ENCODE results near the gene PLXNA4. TPM values are rescaled to one million over a fixed set of nuclear protein-coding genes. Genes with fewer than 3 reads are reported as not detected.
A peak's percentile ranks its signal among the peaks of the same experiment; 100 is the strongest.

Gene PLXNA4
- total RNA-seq, 1 donor from 2014 or later, result 3.5 TPM

- H3K36me3 Mint-ChIP-seq (ENCODE audit: low read depth, unreplicated experiment), result no peaks in the 10 kb centered on the region
- H3K9me3 Mint-ChIP-seq (ENCODE audit: unreplicated experiment), result no peaks in the 10 kb centered on the region
- DNase-seq (ENCODE audit: low spot score), result no peak
- no peak for TF ChIP-seq CTCF (IDR thresholded peaks at IDR 0.05; ENCODE audit: unreplicated experiment)
- no peak overlapping the region for H3K4me3 Mint-ChIP-seq (ENCODE audit: unreplicated experiment)
- H3K27me3 Mint-ChIP-seq (ENCODE audit: unreplicated experiment), result peaks cover 5% of the 10 kb centered on the region
- H3K27ac Mint-ChIP-seq (ENCODE audit: unreplicated experiment), result no peak overlapping the region
- no peaks in the 10 kb centered on the region for H3K4me1 Mint-ChIP-seq (ENCODE audit: unreplicated experiment)
These were observed 54.8 kb downstream of the PLXNA4 start for GRCh38 chr7:132521423-132521822.

DNA sequence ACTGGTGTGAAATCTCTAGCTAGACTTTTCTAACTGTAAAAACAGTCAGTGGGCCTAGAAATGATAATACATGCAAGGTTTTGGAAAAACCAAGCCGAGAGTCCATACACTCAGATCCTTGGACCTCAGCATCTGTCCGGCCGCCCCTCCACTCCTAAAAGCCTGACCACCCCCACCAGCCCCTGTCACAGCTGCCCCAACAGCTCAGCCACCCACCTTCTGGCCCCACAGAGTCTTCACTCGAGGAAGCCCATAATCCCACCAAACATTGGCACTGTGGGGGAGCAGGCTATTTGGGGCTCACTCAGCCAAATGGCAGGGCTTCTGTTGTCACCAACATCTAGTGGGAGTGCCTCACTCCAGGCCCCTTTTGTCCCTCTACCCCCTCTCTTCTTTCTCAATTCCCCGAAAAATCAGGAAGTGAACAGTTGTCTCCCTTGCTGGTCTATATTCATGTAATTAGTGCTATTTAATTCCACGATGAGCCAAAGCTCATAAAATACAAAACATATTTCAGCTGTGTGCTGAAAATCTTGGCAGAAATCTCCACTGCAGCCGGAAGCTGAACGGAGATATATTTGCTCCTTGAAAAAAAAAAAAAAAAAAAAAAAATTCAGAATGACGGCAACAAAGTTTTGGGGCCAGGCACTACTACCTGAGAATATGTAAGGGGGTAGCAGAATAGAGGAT, 55.5 kb downstream of the PLXNA4 start:
- no peak overlapping the region for H3K27ac Mint-ChIP-seq (ENCODE audit: unreplicated experiment)
- H3K27me3 Mint-ChIP-seq (ENCODE audit: unreplicated experiment), result peaks cover 6% of the 10 kb centered on the region
- no peaks in the 10 kb centered on the region for H3K4me1 Mint-ChIP-seq (ENCODE audit: unreplicated experiment)
- no peaks in the 10 kb centered on the region for H3K9me3 Mint-ChIP-seq (ENCODE audit: unreplicated experiment)
- DNase-seq (ENCODE audit: low spot score), result no peak
- TF ChIP-seq CTCF (IDR thresholded peaks at IDR 0.05; ENCODE audit: unreplicated experiment), result no peak
- H3K4me3 Mint-ChIP-seq (ENCODE audit: unreplicated experiment), result no peak overlapping the region
- H3K36me3 Mint-ChIP-seq (ENCODE audit: low read depth, unreplicated experiment), result no peaks in the 10 kb centered on the region

GRCh38 chr7:132519936-132520335, 56.3 kb downstream of the PLXNA4 start:
- no peaks in the 10 kb centered on the region for H3K4me1 Mint-ChIP-seq (ENCODE audit: unreplicated experiment)
- no peaks in the 10 kb centered on the region for H3K9me3 Mint-ChIP-seq (ENCODE audit: unreplicated experiment)
- H3K27ac Mint-ChIP-seq (ENCODE audit: unreplicated experiment), result no peak overlapping the region
- H3K4me3 Mint-ChIP-seq (ENCODE audit: unreplicated experiment), result no peak overlapping the region
- H3K27me3 Mint-ChIP-seq (ENCODE audit: unreplicated experiment), result peaks cover 6% of the 10 kb centered on the region
- DNase-seq (ENCODE audit: low spot score), result no peak
- no peaks in the 10 kb centered on the region for H3K36me3 Mint-ChIP-seq (ENCODE audit: low read depth, unreplicated experiment)
- no peak for TF ChIP-seq CTCF (IDR thresholded peaks at IDR 0.05; ENCODE audit: unreplicated experiment)

GRCh38 chr7:132518839-132519173, 57.5 kb downstream of the PLXNA4 start:
- H3K4me3 Mint-ChIP-seq (ENCODE audit: unreplicated experiment), result no peak overlapping the region
- TF ChIP-seq CTCF (IDR thresholded peaks at IDR 0.05; ENCODE audit: unreplicated experiment), result no peak
- H3K9me3 Mint-ChIP-seq (ENCODE audit: unreplicated experiment), result no peaks in the 10 kb centered on the region
- no peaks in the 10 kb centered on the region for H3K4me1 Mint-ChIP-seq (ENCODE audit: unreplicated experiment)
- DNase-seq (ENCODE audit: low spot score), result no peak
- H3K27me3 Mint-ChIP-seq (ENCODE audit: unreplicated experiment), result peaks cover 6% of the 10 kb centered on the region
- no peak overlapping the region for H3K27ac Mint-ChIP-seq (ENCODE audit: unreplicated experiment)
- H3K36me3 Mint-ChIP-seq (ENCODE audit: low read depth, unreplicated experiment), result no peaks in the 10 kb centered on the region

GRCh38 chr7:132518102-132518838, 58.0 kb downstream of the PLXNA4 start:
- no peak overlapping the region for H3K27ac Mint-ChIP-seq (ENCODE audit: unreplicated experiment)
- peak; percentile 80 for TF ChIP-seq CTCF (IDR thresholded peaks at IDR 0.05; ENCODE audit: unreplicated experiment)
- H3K27me3 Mint-ChIP-seq (ENCODE audit: unreplicated experiment), result peaks cover 6% of the 10 kb centered on the region
- no peak overlapping the region for H3K4me3 Mint-ChIP-seq (ENCODE audit: unreplicated experiment)
- DNase-seq (ENCODE audit: low spot score), result peak; percentile 54
- no peaks in the 10 kb centered on the region for H3K4me1 Mint-ChIP-seq (ENCODE audit: unreplicated experiment)
- H3K36me3 Mint-ChIP-seq (ENCODE audit: low read depth, unreplicated experiment), result no peaks in the 10 kb centered on the region
- no peaks in the 10 kb centered on the region for H3K9me3 Mint-ChIP-seq (ENCODE audit: unreplicated experiment)

All from endothelial cell (in vitro differentiated cells).